Adipose tissue (tissue), 3 donors: Measurements from ENCODE around the gene PLPP2. TPM values are rescaled to one million over a fixed set of nuclear protein-coding genes. Genes with fewer than 3 reads are reported as not detected.

Experiments used
- H3K27ac ChIP-seq: one replicate; pipeline ENCODE4 v1.5.1; 2013; ENCODE audit warnings: low read depth, low read length
- WGBS, 3 donors: extraction: QIAGEN DNeasy Blood & Tissue Kit; methylation state at CpG; one replicate each; pipeline ENCODE4 v1.1.7; 2013; 5-methylcytosine and 5-hydroxymethylcytosine counted together
- polyA plus RNA-seq, 3 donors: library from polyadenylated mRNA; stranded (reverse); fragments of 200-250 nt; gene quantifications; one replicate each; pipeline ENCODE4 v1.2.3, GENCODE V29; 2013
- donor health status: healthy with polysubstance abuse.
- donor health status: Bipolar disorder and iron deficiency.
- donor health status: healthy.

PLPP2 gene
- polyA plus RNA-seq, result 10 to 100 TPM in 1 of 3 donors, 1 to 10 TPM in 2; 3.3 to 19.2 (median 7.8) TPM

DNA sequence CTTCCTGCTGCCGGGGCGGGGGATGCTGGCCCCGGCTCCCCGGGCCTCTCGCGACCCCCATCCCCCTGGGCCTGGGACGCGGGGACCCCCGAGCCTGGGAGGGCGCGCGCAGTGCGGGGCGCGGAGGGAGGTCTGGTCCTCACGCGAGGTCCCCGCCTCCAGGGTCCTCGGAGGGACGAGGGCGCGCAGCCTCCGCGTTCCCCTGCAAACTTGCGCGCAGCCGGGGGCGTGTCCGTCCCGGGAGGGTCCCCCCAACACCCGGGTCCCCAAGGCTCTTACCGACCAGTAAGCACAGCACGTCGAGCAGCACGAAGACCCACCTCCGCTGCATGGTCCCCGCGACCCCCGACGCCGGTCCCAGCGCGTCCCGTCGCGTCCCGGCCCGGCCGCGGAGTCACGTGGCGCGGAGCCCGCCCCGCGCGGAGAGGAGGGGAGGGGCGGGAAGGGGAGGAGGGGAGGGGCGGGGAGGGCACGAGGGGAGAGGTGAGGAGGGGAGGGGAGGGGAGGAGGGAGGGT is at the start of gene PLPP2:
Gene PLPP2 (minus strand): TSS at position 398 of the 516 bp plus-strand sequence. CDS start 67 bp downstream, at position 331.
- 2 to 4% (median 4%) methylated on average over 16 to 53 of the region's 60 CpGs for WGBS, 3 donors
- no peak within 1 kb of the TSS for H3K27ac ChIP-seq

DNA sequence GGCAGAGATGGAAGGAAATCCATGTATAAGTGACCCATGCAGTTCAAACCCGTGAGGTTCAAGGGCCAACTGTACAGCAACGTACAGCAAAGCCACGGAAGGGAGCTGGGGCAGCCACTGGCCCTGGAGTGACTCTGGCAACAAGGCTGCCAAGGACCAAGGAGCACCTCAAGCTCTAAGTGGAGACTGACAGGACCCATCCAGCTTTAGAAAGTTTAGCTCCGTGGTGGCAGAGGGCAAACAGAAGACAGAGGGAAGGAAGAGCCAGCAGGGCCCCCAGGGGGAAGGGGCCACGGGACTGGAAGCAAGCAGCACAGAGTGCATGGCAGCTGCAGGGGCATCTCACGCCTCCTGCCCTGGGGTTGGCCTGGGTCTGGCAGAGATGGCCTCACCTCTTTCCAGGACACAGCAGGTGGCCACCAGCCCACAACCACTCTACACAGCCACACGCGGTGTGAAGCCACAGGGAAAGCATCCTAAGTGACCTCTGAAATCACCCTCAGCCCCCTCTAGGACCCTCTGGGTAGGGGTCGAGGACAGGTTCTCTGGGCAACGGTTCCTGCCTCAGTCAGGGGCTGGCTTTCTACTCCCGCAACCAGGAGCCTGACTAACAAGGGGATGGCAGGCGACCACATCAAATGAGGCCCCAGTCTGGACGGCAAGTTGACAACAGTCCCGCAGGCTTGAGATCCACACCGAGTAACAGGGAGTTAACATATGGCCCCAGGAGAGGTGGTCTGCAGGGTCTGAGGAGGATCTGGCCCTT is 49.6 kb upstream of the PLPP2 start:
- no peak overlapping the region for H3K27ac ChIP-seq
- WGBS, 3 donors, result 73 to 81% (median 75%) methylated on average over 15 of the region's 15 CpGs

DNA sequence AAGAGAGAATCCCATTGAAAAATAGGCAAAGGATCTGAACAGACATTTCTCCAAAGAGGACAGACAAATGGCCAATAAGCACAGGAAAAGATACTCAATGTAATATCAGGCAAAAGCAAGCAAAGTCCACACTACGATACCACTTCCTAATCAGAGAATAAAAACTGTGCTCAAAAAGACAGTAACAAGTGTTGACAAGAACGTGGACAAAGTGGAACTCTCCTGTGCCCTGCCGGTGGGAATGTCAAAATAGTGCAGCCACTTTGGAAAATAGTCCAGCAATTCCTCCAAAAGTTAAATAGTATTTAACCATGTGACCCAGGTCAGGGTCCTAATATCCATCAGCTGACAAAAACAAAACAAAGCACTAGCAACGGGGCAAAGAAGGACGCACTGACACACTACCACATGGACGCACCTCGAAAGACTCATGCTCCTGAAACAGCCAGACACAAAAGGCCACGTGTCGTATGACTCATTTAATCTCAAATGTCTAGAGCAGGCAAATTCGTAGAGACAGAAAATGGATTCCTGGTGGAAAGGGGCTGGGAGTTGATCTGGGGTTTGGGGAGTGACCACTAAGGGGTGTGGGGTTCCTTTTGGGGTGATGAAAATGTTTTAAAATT is 48.2 kb upstream of the PLPP2 start:
- 88 to 98% (median 95%) methylated on average over 10 of the region's 10 CpGs for WGBS, 3 donors
- H3K27ac ChIP-seq, result no peak overlapping the region

DNA sequence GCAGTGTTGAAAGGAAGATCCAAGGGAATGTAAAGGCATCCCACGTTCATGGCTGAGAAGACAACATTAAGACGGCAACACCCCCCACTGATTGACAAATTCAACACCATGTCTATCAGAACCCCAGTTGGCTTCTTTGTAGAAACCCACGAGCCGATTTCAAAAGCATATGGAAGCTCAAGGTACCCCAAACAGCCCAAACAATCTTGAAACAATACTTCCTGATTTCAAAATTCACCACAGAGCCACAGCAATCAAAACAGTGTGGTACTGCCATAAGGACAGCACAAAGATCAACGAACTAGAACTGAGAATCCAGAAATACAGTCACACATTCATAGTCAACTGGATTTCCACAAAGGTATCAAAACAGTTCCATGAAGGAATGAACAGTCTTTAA is 47.2 kb upstream of the PLPP2 start:
- WGBS, 3 donors, result 57 to 90% (median 67%) methylated on average over 5 of the region's 5 CpGs
- no peak overlapping the region for H3K27ac ChIP-seq

DNA sequence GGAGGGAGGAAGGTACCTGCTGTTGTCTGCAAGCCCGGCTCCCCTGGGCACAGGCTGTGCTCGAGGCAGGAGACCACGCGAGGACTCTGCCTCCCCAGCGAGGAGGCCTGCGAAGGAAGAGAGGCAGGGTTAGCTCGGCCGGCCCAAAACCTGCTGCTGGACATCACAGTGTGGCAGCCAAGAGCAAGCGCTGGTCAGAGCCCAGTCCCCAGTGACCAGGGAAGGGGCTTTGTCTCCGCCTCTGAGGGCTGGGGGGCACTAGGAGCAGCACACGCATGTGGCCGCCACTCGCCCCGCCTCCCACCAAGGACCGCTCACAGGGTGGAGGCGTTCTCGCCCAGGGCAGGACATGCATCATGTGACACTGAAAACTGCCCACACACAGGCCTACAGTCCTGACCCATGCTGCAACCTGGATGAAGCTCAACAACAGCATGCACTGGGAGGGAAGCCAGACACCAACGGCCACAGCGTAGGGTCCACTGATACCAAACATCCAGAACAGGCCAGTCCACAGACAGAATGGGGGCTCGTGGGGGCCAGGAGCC is 44.9 kb upstream of the PLPP2 start:
- H3K27ac ChIP-seq, result no peak overlapping the region
- WGBS, 3 donors, result 67 to 82% (median 77%) methylated on average over 20 of the region's 20 CpGs

DNA sequence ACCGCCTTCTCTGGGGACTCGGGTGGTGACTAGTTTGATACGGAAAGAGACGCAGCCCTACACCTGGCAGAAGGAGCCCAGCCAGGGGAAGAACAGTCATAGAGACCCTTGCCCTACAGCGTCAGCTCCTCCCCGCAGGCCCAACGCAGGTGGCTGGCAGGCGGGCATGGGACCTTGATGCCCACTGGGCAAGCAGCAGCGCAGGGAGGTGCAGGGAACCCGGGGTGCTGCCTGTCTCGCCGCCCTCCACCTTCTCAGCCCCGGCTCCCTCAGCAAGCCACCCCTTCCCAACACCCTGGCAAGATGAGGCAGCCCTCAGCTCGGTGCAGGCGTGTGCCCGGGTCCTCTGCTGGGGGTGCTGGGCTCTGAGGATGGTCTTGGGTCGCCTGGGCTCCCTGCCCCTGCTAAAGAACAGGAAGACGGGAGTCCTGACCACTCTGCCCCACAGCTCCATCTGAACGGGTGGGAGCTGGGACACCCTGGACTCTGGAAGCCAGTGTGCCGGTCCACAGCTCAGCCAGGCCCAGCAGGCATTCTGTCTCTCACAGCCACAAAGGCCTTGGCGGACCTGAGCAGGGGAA is 44.4 kb upstream of the PLPP2 start:
- WGBS, 3 donors, result 90 to 94% (median 92%) methylated on average over 20 to 21 of the region's 21 CpGs
- no peak overlapping the region for H3K27ac ChIP-seq

DNA sequence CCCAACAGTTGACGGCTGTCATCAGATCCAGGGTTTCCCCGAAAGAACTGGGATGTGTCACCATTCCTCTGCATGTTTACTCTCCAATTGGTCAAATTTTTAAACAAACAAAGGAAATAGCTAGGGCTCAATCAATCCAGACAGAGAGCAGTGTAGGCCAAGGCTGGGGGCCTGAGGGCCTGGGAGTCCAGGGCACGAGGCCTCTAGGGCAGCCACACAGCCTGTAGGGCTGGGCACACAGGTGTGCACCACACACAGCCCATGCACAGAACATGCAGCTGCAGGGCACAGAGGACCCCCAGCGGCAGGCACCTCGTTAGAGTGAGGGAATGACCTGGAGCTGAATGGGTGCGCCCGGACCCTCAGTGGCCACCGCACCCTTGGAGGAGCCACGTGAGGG is 43.9 kb upstream of the PLPP2 start:
- H3K27ac ChIP-seq, result no peak overlapping the region
- WGBS, 3 donors, result 82 to 96% (median 85%) methylated on average over 9 of the region's 9 CpGs

DNA sequence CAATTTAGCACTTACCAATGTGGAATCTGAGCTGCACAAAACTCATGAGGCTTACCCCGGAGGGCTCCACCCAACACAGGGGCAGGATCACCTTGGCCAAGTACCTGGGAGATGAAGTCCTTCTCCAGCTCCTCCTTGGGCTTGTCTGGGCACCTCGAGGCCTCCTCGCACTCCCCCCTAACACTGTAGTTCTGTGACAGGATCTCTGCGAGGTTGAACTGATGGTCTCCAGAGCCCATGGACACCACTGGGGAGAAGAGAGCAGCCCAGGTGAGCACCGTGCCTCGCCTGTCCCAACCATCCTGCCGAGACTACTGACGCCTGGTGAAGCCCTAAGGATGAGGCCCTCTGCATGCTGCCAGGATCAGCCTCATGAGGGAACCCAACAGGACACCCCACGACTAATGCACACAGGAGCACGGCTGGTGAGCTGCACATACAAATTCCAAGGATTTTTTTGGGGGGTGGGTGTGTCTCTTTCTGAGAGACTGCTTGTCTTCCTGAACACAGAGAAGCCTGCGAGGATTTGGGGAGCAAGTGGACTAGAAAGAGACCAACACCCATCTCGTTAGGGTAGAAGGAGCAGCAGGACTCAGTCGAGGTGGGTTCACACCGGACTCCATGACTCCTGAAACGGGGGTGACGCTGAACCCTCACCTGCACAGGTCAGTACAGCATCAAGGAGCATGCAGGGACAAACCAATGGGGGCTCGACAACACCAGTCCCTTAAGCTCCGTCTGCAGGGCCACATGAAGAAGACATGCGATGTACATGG is 43.3 kb upstream of the PLPP2 start:
- no peak overlapping the region for H3K27ac ChIP-seq
- WGBS, 3 donors, result 91 to 97% (median 94%) methylated on average over 19 of the region's 19 CpGs

DNA sequence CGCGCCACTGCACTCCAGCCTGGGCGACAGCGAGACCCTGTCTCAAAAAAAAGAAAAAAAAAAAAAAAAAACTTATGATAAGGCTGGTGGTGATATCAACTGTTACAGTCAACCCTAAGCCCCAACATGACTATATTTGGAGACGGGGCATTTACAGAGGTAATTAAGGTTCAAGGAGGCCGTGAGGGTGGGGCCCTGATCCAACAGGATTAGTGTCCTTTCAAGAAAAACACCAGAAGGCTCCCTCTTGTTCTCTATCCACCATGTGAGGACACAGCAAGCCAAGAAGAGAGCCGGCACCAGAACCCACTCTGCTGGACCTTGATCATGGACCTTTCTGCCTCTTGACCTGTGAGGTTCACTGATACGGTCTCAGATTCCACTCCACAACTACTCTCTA is 39.3 kb upstream of the PLPP2 start:
- no peak overlapping the region for H3K27ac ChIP-seq
- 96 to 100% (median 98%) methylated on average over 8 of the region's 8 CpGs for WGBS, 3 donors

DNA sequence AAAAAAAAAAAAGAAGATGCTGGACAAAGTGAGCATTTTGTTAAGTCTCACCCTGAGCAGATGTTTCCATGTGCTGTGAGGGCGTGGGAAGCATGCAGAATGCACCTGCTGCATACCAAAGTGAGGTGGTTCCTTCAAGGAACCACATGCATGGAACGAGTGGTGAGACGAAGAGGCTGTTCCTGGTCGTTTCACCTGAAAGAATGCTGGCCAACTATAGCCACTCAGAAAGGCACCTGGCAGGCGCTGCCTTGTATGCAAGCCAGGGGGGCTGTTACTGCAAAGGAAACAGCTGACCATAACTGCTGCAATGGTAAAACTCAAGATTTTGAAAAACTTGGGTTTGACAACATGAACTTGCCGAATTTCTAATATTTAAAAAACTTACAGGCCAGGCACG is 38.7 kb upstream of the PLPP2 start:
- 94 to 98% (median 97%) methylated on average over 7 of the region's 7 CpGs for WGBS, 3 donors
- H3K27ac ChIP-seq, result no peak overlapping the region

DNA sequence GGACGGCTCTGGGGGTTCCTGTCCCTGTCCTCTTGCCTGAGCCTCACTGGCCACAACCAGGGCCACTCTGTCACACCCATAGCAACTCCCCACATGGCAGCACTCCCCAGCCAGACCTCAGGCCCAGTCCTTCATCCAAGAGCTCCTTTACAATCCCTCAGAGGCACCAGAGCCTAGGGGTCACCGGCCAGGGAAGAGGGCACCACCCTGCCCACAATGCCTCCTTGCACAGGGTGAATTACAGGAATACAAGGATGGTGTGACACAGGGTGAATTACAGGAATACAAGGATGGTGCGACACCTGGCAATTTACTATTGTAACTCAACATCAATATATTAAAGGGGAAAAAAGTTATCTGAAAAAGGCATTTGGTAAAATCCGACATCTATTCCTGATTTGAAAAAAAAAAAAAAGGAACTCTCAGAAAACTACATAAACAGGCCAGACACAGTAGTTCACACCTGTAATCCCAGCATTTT is 36.9 kb upstream of the PLPP2 start:
- H3K27ac ChIP-seq, result no peak overlapping the region
- 83 to 100% (median 96%) methylated on average over 4 of the region's 4 CpGs for WGBS, 3 donors

DNA sequence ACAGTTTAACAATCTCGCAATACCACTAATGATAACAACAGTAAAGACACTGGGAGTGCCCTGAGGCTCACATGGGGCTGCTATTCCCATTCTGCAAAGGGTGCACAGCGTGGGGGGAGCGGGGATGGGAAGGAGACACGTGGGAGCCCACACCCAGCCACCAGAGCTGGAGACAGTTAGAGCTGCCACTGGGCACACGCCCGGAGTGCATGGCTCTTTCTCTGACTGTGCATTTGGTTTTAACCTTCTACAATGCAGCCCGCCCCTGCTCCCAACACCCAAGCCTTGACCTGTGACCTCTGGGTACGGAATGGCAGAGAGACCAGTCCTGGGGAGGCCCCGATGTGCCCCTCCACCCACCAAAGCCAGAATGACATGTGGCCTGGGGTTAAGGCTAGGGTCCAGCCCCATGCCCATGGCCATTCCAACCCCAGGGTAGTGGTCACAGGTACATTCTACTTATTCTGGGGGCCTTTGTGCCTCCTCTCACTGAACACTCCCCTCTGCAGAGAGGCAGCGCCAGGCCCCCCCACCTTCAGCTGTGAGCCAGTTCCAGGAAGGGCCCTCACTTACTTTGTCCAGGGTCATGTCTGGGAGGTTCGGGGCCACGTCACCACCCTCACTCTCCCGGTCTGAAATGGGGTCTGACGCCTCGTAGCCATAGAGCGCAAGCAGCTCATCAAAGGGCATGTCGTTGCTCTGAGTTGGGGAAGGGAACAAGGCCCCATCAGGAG is 36.3 kb upstream of the PLPP2 start:
- H3K27ac ChIP-seq, result no peak overlapping the region
- 96 to 100% (median 97%) methylated on average over 17 of the region's 17 CpGs for WGBS, 3 donors

DNA sequence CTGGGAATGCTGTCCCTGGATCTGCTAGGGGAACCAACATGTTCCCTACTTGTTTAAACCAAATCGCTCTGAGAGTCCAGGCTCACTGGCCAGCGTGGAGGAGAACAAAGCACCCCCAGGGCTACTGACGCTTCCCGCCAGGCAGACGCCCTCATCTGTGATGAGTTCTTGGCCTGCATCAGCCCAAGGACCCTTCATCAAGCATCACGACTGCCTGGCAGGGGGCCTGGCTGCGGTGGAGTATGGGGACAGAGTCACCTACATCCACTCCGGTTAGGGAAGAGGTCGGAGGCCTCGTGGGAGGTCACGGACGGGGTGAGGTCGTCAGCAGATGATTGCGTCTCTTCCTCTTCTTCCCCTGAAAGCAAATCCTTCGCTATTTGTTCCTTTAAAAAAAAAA is 35.7 kb upstream of the PLPP2 start:
- 90 to 97% (median 92%) methylated on average over 15 of the region's 15 CpGs for whole genome bisulfite sequencing, 3 donors
- H3K27ac ChIP-seq, result no peak overlapping the region

DNA sequence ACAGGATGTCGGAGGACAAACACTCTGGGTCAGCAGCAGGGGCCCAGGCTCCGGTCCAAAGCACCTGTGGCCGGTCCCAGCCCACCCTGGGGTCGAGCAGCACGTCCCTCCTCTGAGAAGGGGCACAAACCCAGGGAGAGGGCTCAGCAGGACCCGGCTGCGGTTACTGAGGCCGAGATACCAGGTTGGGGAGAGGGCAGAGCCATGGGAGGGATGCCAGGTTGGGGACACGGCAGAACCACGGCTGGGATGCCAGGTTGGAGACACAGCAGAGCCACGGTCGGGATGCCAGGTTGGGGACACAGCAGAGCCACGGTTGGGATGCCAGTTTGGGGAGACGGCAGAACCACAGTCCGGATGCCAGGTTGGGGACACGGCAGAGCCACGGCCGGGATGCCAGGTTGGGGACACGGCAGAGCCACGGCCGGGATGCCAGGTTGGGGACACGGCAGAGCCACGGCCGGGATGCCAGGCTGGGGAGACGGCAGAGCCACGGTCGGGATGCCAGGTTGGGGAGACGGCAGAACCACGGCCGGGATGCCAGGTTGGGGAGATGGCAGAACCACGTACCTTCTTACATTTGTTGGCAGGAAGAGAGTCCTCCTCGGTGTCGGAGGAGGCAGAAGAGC is 34.8 kb upstream of the PLPP2 start:
- WGBS, 3 donors, result 88 to 96% (median 89%) methylated on average over 33 of the region's 33 CpGs
- H3K27ac ChIP-seq, result no peak overlapping the region

DNA sequence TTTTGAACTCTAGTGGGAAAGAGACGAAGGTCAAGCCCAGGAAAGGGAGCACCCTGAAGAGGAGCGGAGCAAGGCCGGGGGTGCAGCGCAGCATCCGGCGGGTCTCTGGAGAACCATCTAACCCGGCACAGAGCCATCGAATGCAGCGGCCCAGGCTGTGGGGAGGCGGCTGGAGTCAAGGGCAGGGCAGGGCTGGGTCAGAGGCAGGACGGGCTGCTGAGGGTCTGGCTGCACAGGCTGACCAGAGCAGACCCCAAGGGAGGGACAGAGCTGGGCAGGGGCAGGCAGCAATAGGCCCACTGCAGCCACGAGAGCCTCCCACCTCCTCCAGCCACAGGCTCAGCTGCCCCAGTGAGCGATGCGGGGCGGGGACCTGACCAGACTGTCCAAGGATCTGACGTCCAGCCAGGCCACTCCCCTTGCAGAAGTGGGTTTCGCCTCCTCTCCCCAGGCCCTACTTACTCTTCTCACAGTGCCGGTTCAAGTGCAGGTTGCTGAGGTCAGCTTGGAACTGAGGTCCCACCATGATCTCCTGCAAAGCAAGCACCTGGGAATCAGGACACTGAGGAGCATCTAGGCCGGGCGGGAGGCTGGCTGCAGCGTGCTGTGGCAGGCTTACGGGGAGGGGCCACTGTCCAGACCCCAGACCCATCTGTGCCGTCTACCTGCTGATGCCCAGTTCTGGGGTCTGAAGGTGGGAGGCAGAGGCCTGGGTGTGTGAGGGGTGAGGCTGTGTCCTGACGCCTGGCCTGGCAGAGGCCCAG is 34.2 kb upstream of the PLPP2 start:
- 90 to 92% (median 91%) methylated on average over 24 of the region's 24 CpGs for WGBS, 3 donors
- no peak overlapping the region for H3K27ac ChIP-seq

DNA sequence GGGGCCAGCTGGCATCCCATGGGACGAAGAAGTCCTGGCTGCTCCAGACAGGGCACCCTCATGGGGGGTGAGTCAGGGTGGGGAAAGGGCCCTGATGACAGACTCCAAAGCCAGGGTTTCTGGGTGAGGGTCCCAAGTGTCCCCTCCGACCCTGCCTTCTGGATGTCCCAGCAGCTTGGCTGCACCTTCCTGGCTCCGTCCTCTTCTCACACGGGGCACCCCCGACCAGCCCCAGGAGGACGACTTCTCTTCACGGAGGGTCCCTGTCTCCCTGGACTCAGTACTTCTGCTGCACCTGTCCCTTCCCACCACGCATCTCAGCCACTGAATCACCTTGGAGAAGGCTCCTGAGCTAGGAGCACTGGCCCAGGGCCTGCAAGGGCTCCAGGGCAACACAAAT is 33.5 kb upstream of the PLPP2 start:
- 94 to 96% (median 96%) methylated on average over 8 of the region's 8 CpGs for WGBS, 3 donors

DNA sequence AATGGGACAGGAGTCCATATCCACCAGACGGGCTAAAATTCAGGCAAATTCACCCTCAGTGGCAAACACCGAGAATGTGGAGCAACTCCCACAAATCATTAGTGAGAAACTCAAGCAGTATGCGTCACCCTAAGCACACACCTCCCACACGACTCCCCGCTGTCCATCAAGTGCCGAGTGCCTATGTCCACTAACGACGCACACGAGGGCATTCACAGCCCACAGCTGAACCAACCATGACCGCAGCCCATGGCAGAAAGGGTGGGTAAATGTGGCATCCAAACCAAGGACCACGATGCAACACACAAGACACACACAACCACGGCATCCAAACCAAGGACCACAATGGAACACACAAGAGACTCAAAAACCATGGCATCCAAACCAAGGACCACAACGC is 31.4 kb upstream of the PLPP2 start:
- H3K27ac ChIP-seq, result no peak overlapping the region
- 96 to 98% (median 97%) methylated on average over 13 of the region's 13 CpGs for WGBS, 3 donors

More for the DNA sequence above, 33.5 kb upstream of the PLPP2 start:
- no peak overlapping the region for H3K27ac ChIP-seq
